CD4-positive, alpha-beta T cell treated with Interleukin-10 for 1 hour (primary cell): Measurements from ENCODE around the gene PDCD7.

ENCODE experiments used
- DNase-seq: peaks from one replicate; pipeline ENCODE4 v3.0.0-alpha.2; 2020

PDCD7 gene

GRCh38 chr15:65071381-65071811 lies 62.2 kb downstream of the PDCD7 start:
- no peak for DNase-seq

GRCh38 chr15:65069779-65070546 lies 63.6 kb downstream of the PDCD7 start:
- no peak for DNase-seq

- DNase-seq = no peak
These were observed 64.4 kb downstream of the PDCD7 start for GRCh38 chr15:65069179-65069578.

GRCh38 chr15:65068403-65068788 lies 65.2 kb downstream of the PDCD7 start:
- no peak for DNase-seq

DNA sequence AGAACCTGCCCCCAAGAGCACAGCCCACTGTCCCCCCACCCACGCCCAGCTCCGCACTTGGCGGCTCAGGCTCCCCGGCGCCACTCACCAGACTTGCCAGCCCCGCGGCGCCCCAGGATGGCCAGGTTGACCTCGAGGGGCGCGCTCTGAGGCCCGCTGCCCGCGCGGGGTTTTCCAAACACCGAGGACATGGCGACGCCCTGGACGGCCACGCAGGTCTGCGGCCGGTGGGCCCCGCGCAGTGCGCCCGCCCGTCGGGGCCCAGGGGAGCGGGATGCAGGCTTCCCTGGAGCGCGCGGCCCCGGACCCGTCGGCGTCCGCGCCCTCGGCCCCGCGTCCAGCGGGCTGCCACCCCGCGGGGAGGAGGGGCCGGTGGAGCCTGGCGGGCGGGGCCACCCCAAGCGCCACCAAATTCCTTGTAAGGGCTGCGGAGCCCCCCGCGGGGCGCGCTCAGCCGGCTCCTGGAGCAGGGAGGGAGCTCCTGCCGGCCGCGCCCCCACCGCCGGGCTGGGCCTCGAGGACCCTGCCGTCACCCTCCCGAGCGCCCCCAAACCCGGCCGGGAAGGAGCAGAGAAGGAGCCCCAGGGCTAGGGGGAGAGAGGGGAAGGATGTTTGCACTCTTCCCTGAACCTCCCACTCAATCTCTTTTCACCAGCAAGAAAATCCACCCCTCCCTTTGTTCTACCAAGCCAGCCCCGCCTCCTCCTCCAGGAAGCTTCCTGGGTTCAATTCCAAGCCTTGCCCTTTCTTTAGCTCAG lies 65.8 kb downstream of the PDCD7 start, which contains the start of gene RASL12:
RASL12 (minus strand) TSS at position 347 of the 758 bp plus-strand sequence; CDS start at position 191, 156 bp downstream.
- no peak for DNase-seq
